ENCODE results near the gene EID2.

Gene EID2, protein sequence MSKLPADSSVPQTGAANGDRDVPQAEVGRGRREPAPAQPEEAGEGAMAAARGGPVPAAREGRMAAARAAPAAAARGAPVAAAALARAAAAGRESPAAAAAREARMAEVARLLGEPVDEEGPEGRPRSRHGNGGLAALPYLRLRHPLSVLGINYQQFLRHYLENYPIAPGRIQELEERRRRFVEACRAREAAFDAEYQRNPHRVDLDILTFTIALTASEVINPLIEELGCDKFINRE

DNA sequence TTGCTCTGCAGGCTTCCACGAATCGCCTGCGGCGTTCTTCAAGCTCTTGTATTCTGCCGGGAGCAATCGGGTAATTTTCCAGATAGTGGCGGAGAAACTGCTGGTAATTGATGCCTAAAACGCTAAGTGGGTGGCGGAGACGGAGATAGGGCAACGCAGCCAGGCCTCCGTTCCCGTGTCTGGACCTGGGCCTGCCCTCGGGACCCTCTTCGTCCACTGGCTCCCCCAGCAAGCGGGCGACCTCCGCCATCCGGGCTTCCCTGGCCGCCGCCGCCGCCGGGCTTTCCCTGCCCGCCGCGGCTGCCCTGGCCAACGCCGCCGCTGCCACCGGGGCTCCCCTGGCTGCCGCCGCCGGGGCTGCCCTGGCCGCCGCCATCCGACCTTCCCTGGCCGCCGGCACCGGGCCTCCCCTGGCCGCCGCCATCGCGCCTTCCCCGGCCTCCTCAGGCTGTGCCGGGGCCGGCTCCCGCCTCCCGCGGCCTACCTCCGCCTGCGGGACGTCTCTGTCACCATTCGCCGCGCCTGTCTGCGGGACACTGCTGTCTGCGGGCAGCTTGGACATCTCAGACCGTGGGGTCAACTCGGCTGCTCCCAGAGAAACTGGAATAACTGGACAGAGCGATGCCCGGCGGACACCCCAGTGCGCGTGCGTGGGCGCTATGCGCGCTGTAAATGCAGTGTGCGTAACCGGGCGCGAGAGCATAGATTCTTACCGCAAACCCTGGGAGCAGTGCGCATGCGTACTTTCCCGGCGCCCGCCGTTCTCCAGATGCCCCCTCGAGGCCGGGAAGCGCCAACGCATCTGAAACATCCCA, at the start of gene EID2:
Gene EID2, minus strand, starts transcription at position 644 of the 815 bp plus-strand sequence. Its CDS starts 82 bp downstream, at position 562.
- DNase-seq (ENCODE audit: low read depth), result peak; percentile 44

DNA sequence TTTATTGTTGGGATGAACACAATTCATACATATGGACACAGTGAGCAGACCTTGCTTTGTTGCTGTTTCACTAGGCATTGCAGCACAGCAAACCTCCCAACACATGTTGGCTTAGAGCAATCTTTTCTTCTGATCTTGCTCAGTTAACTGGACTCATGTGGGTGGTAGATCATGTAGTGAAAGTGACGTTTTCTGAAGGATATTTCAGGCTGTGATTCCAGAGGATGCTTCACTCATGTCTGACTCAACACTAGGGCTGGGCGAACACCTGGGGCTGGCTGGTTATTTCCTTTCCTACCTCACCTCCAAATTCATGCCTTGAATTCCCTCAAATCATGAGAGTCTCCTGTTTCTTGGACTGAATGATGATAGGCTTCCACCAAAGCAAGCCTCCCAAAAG, 48.1 kb upstream of the EID2 start:
- DNase-seq (ENCODE audit: low read depth), result no peak

DNA sequence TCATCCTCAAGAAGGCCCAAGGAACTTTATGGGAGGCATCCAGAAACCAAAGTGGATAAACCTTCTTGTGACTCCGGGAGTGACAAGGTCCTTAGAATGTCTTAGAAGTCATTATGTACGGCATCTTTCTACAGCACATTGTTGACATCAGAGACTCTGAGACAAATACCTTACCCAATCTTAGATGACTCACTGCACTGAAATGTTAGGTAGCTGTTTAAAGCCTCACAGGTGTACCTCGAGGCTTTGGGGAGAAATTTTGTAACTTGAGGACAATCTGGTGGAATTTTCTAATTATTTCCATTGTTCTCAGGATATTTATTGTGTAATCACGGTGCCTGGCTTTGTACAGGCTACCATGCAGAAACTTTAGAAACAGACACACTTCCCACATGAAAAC, 47.5 kb upstream of the EID2 start:
- DNase-seq (ENCODE audit: low read depth), result no peak

DNA sequence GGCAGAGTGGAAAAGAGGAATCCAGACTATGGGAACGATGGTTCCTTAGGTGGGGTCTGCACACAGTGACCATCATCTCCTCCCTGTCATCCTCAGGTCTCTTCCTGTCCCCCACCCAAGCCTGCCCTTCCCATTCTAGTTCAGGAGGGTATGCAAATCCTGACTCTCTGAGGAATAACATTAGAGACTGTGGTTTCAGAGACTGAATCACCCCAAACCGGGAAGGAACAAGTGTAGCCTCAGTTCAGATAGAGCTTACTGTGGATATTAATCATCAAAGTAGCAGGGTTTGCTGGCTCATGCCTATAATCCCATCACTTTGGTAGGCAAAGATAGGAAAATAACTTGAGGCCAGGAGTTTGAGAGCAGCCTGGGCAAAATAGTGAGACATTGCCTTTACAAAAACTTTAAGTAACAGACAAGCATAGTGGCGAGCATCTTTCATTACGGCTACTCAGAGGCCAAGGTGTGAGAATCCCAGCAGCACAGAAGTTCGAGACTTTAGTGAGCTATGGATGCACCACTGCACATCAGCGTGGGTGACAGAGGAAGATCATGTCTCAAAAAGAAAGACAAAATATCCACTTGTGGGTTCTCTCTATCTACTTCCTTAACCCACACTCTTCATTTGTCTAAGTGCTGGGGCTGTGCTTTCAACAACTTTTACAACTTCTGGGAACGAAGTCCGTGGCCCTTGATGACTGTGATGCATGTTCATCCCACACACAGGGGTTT, 43.1 kb upstream of the EID2 start:
- DNase-seq (ENCODE audit: low read depth), result no peak

DNA sequence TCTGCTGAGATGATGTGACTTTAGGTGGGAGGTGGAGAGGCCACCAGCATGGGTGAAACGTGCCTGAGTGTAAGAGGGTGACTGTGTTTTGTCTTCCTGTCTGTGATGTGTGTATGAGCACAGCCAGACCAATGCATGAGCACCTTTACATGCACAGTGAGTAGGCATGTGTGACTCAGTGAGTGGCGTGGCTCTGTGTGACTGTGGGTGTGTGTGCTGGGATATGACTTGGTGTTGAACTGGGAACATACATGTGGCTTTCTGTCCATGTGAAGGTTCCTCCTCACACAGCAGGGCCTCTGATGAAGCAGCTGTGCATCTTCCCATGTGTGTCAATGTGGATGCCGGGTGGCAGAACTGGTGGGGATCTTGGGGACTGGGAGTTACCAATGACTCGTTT, 42.5 kb upstream of the EID2 start:
- DNase-seq (ENCODE audit: low read depth), result no peak

DNA sequence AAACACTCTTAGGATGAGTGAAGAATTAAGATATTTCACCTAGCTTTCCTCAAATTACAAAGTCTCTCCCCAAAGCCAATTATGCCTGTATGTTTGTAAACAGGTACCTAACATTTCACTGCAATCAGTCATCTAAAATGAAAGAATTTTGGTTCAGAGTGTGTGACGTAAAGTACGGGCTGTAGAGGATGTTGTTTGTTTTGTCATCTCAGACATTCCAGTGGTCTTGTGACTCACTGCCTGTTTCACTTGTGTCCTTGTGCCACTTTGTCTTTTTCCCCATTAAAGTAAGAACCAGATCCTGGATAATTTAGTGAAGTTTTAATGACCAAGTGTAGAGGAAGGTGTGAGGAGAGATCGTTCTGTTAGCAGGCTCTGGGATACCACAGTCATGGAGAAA, 28.6 kb upstream of the EID2 start:
- DNase-seq (ENCODE audit: low read depth), result no peak

DNA sequence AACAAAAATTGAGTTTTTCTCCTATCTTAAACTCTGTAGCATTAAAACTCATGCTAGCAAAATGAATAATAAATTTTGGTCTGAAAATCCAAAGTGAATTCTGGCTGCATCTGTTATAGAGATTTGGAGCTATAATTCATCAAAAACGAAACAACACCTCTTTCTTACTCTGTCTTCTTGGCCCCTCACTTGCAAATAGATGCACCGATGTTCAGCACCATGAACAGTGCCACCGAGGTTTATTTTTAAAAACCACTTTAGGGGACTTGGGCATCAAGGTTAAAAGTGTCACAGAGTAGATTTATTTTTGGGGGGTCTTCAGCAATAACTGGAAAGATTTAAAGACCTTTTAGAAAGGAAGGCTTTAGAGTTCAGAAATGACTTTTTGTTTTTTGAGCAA, 26.1 kb upstream of the EID2 start:
- no peak for DNase-seq (ENCODE audit: low read depth)

DNA sequence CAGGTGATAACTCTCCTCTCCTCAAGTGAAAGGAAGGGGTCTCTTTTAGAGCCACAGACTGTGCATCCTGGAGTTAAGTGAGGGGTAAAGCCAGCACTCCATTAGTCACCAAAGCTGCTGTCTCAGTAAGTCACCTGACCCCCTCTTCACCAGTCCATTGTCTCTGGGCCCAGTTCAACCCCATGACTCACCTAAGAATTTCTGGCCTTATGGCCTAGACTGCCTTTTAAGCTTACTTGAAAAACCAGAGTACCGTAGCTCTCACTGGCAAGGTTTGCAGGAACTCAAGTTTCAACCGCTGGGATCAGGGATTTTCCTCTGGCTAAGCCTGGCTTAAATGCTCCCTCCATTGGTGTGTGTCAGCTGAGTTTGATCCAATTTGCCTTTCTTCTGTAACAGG, 23.4 kb upstream of the EID2 start:
- no peak for DNase-seq (ENCODE audit: low read depth)

DNA sequence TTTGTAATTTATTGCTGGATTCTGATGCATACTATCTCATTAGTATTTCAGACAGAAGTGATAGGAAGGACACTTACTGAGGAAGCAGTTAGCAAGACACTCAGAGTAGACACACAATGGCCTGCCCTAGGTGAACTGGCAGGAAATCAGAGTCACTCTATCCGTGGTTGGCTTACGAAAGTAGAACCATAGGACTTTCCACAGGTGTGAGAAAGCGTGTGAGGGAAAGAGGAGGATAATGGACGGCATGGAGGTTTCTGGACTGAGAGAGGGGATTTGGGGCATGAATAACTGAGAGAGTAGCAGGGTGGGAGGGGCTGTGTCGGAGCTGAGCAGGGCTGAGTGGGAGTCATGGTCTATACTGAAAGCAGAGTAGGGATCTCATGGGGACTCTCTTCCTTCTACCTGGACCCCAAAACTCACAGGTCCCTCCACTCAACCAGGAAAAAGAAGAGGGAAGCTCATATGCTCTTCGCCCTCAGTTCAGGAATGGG, 18.7 kb upstream of the EID2 start:
- DNase-seq (ENCODE audit: low read depth), result no peak

DNA sequence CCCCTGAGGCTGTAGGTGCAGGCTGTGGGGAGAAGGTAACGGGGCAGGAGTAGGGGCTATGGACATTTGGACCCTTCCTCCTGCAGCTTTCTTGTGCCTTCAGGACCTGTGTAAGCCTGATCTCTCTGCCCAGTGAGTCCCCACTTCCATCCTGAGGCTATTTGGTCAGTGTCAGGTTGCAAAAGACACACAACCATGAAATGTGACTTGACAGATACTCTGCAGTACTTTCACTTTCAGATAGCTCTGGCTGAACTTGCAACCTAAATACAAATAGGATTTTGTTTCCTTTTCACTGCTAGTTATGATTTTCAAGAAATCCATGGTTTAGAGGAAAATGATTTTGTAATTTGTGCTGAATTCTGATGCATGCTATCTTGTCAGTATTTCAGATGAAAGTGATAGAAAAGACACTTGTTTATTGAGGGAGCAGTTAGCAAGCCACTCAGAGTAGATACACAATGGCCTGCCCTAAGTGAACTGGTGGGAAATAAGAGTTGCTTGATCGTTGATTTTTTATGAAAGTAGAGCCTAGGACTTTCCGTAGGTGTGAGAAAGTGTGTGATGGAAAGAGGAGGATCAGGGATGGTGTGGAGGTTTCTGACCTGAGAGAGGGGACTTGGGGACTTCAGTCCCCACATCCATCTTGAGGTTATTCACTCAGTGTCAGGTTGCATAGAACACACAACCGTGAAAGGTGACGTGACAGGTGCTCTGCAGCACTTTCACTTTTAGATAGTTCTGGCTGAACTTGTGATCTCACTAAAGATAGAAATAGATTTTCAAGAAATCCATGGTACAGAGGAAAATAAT, 18.1 kb upstream of the EID2 start:
- no peak for DNase-seq (ENCODE audit: low read depth)

DNA sequence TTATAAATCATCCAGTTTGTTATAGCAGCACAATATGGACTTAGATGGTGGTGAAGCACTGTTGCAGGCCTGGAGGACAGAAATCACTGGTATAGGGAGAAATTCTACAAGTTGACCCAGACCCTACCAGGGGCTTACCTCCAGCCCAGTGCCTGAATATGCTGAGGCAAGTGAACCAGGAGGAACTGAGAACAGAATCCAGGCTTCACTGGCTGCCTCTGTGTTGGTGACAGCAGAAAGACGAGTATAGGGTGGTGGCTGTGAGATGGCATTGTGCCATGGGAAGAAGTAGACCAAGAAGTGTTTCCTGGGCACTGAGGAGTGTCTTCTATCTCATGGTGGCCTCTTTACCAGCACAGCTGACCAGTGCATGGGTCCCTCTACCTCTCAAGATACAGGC, 15.9 kb upstream of the EID2 start:
- DNase-seq (ENCODE audit: low read depth), result no peak

DNA sequence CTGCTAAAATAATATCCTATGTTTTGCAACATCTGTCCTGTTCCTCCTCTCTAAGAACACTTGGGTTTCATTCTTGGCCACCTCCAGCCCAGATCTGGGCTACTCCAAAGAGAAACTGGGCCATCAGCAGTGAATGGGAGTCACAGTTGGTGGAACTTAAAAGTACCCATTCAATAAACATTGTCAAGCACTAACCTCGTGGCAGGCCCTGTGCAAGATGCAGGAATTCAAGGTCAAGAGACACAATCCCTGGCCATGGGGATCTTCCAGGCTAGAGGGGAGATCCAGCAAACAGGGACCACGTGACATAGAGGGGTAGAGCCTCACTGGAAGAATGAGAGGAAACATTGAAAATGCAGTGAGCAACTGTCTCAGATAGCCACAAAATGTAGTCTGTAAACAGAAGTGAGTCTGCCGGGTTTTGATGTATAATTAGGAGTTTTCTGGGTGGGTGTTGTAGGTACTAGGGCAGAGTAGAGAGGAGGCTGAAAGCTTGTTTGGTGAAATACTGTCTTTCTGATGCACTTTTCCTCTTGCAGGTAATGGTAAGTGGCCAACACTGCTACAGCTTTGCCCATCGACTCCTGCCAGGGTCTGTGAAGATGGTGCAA, 14.8 kb upstream of the EID2 start:
- DNase-seq (ENCODE audit: low read depth), result no peak

DNA sequence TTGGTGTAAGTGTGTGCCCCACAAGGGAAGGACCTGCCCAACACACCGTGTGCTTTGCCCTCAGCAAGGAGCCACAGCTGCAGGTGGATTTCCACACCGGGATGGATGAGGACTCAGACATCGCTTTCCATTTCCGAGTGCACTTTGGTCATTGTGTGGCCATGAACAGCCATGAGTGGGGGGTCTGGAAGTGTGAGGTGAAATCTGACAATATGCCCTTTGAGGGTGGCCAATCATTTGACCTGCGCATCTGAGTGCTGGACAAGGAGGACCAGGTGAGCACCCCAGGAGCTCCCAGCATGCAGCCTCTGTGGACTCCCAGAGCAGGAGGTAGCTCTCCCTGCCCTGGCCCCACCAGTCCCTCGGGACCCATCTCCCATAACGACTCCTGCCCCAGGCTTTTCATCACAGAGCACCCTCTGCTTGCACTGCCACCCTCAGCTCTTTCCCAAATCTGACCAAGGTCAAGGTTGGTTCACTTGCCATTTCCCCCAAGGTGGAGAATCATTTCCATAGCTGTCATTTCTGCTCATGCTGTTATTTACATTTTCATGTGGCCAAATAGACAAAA, 13.2 kb upstream of the EID2 start:
- no peak for DNase-seq (ENCODE audit: low read depth)

DNA sequence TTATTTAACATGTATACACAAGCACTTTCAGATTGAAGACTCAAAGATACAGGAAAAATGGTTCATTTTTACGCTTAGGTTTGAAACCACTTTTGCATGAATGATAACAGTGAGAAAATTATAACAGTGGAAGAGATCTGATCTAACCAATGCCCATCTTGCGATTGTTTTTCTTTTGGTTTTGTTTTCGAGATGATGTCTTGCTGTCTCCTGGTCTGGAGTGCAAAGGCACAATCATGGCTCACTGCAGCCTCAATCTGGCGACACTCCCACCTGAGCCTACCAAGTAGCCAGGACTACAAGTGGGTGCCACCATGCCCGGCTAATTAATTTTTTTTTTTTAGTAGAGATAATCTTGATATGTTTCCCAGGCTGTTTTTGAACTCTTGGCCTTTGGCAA, 10.2 kb upstream of the EID2 start:
- DNase-seq (ENCODE audit: low read depth), result no peak

DNA sequence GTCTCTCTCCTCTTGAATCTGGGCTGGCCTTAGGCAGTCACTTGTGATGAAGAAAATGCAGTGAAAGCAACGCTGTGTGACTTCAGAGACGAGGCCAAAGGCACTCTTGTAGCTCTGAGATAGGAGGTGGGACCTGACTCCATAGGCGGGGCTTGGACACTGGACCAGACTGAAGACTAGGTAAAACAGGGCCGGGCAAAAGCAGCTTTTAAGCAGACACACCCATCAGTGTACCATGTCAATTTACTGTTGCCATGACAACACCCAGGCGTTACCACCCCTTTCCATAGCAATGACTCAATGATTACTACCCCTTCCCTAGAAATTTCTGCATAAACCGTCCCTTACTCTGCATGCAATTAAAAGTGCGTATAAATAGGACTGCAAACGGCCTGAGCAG, 6.6 kb upstream of the EID2 start:
- DNase-seq (ENCODE audit: low read depth), result no peak

DNA sequence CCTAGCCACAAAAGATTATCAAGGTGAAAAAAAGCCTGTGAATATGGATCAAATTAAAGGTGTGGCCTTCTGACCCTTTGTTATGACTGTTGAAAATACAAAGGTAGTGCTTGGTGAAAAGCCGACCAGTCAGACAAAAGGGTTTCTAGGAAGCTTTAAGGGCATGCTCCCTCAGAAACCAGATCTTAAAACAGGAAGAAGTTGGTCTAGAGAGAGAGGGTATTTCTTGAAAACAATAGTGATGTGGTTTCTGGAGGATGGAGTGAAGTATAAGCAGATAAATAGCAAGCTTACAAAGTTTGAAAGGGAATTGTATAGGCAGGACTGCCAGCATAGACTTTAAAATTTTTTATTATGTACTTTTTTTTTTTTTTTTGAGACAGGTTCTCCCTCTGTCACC, 5.0 kb upstream of the EID2 start:
- no peak for DNase-seq (ENCODE audit: low read depth)

DNA sequence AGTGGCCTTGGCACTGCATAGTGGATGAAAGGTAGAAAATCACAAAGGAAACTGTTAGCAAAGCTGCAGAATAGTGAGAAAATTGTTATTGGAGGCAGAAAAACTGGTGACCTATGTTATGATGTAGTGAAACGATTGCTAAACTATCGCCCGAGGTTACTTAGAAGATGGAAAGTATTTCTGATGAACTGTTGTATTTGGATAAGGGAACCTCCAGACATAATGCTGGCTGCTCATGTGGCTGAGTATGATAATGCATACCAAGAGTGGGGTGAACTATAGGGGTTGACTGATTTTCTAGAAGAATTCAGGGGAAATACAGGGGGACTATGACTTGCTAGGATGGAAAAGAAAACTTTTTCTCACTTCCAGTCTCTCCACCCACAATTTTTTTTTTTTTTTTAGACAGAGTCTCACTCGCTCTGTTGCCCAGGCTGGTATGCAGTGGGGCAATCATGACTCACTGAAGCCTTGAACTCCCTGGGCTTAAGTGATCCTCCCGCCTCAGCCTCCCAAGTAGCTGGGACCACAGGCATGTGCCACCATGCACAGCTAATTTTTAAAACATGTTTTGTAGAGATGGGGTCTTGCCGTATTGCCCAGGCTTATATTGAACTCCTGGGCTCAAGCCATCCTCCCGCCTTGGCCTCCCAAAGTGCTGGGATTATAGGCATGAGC, 4.4 kb upstream of the EID2 start:
- DNase-seq (ENCODE audit: low read depth), result no peak

DNA sequence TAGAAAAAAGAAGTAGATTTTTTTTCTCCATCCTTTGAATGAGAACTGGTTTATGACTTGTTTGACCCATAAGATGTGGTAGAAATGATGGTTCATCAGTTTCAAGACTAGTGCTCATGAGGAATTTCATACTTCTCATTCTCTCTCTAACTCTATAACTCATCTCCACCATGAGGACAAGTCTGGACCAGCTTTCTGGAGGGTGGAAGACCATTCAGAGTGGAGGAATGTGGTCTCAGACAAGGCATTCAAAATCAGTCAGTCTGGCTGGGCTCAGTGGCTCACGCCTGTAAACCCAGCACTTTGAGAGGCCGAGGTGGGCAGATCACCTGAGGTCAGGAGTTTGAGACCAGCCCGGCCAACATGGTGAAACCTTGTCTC, 3.5 kb upstream of the EID2 start:
- no peak for DNase-seq (ENCODE audit: low read depth)

DNA sequence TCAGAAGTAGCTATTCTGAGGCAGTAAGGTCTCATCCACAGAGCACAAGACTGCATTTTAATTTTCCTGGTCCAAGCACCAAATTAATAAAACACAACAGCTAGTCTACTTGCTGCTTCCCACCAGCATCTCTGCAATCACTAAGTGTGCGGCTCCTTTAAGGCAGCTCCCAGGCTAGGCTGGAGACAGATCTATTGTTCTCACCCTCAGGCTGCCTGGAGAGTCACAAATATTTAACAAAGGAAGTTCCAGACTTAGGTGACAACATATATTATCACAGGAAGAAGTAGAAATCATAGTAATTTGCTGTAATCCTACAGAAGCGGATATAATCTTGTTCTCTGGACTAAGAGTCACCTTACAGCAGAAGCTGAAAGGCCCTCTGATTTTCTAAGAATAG, 2.2 kb upstream of the EID2 start:
- DNase-seq (ENCODE audit: low read depth), result no peak

DNA sequence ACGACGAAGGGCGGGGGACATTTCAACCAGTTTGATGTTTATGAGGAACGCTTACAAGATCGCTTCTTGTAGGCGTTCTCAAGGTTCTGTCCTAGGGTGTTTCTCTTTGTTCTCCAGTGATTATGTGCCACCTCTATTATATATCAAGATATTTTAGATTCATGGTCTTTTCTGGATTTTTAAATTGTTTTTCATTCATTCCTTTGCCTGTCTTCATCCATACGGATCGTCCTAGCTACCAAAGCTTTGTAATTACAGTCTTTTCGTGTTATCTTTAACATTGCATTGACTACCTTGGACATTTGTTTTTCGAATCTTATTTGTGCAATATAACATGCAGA, 342 bp upstream of the EID2 start:
- DNase-seq (ENCODE audit: low read depth), result no peak

DNA sequence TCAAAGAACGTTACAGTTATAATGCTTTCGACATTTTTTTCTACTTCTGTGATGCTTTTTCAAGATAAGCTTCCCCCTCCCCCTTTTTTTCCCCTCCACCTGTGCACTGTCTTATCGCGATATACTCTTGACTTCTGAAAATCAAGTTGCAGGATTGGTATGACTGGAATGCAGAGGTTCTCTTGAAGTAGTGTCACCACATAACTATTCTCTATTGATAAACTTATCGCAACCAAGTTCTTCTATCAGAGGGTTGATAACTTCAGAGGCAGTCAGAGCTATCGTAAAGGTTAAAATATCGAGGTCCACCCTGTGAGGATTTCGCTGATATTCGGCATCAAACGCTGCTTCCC, 820 bp downstream of the EID2 start:
- no peak for DNase-seq (ENCODE audit: low read depth)
